Fibroblast of peridontal ligament (primary cell): ENCODE measurements around the gene CD109.
"Not testable (repeated sequence)": the region's sequence is repeated elsewhere in the genome, so short reads cannot be mapped to it uniquely, and the experiment has no call there.

Source experiments
- DNase-seq: peaks from one replicate; pipeline ENCODE4 v3.0.0-alpha.2; 2010; ENCODE audit errors: extremely low read depth

Gene CD109

DNA sequence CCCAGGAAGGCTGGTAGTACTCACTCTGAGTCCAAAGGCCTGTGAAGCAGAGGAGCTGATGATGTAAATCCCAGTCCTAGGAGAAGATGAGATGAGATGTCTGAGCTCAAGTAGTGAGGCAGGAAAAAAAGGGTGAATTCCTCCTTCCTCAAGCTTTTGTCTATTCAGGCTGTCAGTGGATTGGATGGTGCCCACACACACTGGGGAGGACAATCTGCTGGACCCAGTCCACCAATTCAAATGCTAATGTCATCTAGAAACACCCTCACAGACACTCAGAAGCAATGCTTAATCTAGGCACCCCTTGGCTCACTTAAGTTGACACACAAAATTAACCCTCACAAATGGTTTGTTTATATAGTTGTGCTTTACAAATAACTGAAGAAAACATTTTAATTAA, 94.6 kb downstream of the CD109 start:
- no peak for DNase-seq

DNA sequence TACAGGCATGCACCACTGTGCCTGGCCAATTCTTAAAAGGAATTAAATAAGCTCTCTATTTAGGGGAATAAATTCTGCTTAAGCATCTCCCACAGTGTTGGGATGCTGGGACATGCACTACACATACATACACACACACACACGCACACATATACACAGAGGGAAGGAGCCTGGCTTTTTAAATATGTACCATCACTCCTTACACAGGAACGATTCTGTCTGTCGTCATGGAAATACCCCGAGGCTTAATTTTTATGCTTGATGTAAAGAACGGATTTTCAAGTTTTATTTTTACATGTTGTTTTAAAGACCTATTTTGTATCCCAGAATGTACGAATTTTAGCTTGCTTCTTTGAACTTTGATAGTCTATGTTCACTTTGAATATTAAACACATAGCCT, 95.3 kb downstream of the CD109 start:
- no peak for DNase-seq

DNA sequence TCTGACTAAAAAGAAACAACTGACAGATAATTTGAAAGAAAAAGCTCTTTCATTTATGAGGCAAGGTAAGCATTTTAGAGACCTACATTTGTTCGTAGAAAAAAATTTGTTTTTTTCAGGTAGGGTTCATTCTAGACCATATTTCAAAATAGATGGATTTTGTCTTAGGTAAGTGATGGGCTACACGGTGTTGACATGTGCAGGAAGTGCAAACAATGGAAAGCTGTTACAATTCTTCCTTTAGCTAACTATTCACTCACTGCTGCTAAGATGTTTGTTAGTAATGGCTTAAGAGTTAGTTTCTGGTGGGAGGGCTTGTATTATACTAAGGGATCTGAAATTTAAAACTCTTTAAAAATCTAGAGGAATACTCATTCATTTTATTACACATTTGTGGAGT, 96.7 kb downstream of the CD109 start:
- no peak for DNase-seq

DNA sequence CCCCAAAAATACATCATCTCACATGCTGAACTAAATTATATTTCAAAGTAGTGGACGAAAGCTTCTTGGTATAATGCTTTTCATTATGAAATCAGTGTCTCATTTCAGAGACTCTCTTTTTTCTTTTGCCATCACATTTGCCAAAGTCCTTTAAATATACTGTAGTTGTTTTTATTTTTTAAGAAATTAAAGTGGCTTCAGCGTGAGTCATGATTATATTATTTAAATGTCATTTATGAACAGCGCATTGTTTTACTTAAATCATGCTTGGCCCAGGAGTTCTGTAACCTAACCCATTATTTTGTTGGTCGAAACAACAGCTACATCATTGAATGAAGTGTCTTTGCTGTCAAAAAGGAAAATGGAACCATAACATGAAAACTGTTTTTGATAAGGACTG, 100.9 kb downstream of the CD109 start:
- peak; percentile 27 for DNase-seq

DNA sequence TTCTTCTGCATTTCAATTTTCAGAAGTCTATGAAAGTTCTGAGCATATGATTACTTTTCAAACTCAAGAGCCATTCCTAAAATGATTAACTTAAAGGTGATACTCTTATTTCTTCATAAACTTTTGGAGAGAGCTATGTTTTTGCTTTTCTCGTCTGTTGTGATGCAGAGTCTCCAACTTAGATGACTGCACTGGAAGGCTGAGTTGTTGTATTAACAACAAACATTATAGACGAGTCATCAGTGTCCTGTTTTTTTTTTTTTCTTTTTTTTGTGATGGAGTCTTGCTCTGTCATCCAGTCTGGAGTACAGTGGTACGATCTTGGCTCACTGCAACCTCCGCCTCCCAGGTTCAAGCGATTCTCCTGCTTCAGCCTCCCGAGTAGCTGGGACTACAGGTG, 101.9 kb downstream of the CD109 start:
- peak; percentile 27 for DNase-seq

DNA sequence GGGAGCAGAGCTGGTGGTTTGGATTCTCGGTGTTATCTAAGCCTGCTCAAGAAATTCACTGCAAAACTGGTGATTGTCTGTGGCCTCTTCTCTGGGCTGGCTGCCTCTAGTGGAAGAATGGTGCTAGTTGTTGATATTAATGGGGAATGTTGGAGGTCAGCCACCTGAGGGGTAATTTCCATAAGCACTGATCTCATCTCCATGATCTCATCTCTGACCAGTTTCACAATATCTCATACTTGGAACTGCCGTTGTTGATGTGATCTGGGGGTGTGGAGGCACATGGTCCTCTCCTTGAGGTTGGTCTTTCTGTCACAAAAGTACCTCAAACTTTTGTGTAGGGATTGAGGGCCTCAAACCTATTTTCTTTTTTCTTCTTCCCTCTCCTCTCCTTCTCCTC, 102.6 kb downstream of the CD109 start:
- DNase-seq, result peak; percentile 99

DNA sequence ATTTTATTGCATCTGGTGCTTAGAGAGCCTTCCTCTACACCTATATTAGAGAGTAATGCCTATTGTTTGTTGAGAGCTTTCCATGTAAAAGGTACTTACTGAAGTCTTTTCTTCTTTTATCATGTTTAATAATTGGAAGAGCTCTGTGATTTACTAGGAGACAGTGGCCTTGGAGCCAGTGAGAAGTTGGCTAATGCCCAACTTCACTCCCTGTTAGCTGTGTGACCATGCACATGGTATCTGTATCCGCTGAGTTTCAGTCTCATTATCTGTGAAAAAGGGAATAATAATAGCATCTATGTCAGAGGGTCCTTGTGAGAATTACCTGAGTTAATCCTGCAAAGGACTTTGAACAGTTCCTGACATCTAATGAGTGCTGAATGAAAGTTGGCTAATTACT, 105.0 kb downstream of the CD109 start:
- no peak for DNase-seq

DNA sequence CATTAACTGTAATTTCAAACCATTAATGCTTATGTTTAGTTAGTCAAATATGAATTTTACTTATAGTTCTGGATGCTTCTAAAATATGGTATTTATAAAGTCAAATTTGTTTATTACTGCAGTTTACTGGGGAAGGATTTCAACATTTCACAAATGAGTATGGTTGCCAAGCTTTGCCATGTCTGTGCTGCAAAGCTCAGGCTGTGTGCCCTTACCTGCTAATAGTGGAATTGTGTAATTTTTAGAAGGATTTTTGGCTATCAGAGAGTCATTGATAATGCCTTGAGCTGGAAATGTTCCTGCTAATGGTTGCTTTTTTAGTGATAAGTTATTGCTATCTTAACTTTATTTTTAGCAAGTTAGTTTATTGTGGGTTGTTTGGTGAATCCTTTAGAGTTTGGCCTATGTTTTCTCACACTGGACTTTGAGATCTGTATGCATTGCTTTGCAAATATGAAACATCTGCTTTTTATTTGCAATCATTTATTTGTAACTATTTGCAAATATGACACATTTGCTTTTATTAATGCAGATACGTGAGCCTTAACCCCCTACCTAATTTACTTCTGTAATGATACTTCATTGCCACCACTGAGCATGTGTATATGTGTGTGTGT, 105.8 kb downstream of the CD109 start:
- peak; percentile 54 for DNase-seq

DNA sequence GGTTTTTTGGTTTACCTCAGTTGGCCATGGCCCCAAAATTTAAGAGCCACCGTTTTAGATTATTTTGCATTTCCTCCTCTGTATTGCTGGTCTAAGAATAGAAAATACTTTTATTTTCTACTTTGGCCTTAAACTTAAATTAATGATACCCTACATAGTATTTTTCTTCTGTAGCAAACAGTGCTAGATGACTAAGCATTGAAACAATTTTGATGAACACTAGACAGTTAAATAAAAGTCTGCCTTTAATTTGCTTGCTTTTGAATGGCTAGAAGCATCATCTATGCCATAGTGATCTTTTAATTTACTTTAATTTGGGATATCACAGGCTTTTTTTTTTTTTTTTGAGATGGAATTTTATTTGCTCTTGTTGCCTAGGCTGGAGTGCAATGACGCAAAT, 106.4 kb downstream of the CD109 start:
- DNase-seq, result peak; percentile 55

DNA sequence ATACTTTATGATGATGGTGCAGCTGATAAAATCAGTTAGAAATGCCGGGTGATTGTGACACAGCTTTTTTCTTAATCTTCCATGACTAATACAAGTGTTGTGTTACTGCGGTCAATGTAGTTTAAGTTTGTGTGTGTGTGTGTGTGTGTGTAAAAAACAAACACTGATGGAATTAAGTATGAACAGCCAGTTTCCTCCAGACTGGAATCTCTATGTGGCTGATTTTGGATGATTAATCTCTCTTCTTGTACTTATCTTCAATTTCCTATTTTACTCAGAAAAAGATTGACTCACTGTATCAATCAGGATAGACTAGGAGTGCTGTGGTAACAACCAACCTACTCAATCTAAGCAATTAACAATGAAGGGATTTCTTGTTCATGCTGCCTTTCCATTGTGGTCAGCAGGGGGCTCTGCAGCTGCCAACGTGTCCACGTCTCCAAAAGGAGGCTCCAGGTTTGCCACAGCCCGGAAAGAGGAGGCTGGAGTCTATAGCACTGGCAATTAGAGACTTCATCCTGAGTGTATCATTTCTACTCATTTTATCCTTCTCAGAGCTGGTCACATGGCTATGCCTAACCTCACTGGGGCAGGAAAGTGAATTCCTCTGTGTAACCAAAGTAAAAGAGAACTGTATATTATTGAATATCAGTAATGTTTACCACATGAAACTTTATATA, 107.7 kb downstream of the CD109 start:
- peak; percentile 98 for DNase-seq

DNA sequence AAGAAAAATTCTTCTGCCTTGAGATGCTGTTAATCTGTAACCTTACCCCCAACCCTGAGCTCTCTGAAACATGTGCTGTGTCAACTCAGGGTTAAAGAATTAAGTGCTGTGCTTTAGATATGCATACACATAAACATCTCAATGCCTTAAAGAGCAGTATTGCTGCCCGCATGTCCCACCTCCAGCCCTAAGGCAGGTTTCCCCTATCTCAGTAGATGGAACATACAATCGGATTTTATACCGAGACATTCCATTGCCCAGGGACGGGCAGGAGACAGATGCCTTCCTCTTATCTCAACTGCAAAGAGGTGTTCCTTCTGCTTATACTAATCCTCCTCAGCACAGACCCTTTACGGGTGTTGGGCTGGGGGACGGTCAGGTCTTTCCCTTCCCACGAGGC, 109.2 kb downstream of the CD109 start:
- DNase-seq, result not testable (repeated sequence)

DNA sequence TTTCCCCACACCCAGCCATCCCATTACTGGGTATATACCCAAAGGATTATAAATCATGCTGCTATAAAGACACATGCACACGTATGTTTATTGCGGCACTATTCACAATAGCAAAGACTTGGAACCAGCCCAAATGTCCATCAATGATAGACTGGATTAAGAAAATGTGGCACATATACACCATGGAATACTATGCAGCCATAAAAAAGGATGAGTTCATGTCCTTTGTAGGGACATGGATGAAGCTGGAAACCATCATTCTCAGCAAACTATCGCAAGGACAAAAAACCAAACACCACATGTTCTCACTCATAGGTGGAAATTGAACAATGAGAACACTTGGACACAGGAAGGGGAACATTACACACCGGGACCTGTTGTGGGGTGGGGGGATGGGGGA, 110.0 kb downstream of the CD109 start:
- not testable (repeated sequence) for DNase-seq

DNA sequence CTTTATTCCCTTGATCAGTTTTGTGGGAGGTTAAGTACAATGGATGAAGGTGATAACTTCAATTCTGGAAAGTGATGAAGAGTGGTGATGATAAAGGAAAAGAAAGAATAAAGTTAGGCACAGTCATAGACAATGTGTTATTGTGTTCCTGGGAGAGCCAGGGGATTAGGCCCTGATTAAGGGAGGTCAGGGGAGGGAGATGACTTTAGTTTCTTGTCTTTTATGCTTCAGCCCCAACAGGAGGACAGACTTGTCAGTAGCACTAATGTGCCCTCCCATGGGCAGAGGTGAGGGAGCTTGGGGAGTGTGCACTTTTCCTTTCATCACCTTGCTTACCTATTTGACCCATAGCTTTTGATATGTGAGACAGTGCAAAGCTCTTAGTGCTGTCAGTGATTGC, 115.7 kb downstream of the CD109 start:
- DNase-seq, result no peak

DNA sequence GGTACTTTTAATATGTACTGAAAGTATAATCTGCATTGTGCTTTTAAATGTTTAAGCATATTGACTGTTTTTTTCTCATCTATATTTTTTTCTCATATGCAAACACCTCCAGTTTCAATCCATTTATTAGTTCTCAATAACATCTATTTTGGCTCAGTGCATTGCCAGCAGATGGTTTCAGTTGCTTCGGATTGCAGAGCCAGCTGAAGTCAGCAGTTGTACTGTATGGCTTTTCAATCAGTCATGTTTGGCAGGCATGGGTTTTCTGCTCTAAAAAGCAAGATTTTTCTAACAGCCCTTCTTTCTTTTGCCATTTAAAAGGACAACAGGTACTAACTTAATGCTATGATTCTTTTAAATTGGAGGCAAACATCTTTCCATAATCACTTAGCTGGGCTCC, 121.2 kb downstream of the CD109 start:
- DNase-seq, result no peak

DNA sequence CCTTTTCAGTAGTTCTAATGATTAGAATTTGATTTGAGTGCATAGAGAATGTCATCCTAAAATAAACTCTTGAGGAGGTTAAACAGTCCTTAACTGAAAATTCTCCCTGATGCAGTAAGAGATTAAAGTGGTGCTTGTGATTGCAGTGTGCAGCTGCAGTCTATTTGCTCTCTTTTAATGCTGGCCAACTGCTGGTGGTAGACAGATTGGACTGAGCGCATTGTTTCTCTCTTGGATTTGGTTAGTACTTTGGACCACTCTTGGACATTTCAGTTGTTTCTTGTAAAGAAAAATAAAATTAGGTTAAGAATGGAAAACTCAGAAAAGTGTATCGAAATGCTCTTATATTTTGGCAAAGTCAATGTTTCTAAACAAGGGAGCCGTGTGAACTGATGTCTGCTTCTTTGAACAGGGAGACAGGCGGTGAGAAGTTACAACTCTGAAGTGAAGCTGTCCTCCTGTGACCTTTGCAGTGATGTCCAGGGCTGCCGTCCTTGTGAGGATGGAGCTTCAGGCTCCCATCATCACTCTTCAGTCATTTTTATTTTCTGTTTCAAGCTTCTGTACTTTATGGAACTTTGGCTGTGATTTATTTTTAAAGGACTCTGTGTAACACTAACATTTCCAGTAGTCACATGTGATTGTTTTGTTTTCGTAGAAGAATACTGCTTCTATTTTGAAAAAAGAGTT, 127.2 kb downstream of the CD109 start:
- peak; percentile 31 for DNase-seq

DNA sequence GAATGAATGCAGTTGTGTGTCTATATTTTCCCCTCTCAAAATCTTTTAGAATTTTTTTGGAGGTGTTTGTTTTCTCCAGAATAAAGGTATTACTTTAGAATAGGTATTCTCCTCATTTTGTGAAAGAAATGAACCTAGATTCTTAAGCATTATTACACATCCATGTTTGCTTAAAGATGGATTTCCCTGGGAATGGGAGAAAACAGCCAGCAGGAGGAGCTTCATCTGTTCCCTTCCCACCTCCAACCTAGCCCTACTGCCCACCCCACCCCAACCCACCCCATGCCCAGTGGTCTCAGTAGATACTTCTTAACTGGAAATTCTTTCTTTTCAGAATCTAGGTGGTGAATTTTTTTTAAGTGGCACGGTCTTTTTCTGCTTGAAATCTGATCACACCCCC, 127.8 kb downstream of the CD109 start:
- no peak for DNase-seq

DNA sequence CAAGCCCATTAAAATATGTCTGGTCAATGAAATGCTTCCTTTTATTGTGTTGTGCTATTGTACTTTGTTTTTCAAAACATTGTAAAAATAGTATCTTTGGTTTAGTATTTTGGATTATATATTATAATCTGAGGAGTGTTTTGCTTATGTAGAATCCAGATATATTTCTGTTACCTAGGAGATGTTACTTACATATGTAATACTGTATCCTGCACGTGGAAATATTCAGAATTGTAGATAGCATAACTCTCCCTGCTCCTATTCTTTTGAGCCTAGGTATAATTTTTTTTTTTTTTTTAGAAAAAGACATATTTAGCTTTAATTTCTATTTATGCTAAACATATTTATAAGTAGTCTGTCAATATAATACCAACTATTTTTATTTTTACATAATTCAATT, 130.6 kb downstream of the CD109 start:
- DNase-seq, result no peak

DNA sequence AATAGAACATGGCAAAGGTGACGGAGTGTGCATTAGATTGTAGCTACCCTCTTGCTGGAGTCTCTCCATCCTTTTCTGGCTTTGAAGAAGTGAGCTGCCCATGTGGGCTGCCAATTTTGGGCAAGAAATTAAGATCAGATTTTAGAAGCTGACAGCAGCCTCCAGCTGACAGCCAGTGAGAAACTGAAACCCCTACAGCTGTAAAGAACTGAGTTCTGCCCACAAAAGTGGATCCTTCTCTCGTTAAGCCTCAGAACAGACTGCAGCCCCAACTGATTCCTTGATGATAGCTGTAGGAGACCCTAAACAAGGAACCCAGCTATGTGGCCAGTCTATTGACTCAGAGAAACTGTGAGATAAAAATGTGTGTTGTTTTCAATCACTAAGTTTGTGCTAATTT, 134.1 kb downstream of the CD109 start:
- no peak for DNase-seq

DNA sequence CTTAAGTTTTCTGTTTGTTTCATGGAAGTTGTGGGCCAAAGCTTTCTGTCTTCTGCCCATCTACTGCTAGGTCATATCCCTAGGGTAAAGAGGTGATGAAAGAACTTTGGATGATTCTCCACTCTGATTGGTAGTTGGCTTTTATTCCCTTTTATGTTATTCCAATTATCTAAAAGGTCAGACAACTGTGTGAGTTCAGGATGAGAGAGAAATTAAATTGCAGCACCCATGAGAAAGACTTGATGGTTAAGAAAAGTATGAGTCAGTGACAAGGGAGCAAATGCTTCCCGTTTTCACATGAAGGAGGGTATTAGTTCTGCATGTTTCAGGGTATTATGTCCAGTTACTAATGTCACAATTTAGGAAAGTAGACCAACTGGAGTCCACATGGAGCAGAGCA, 136.3 kb downstream of the CD109 start:
- no peak for DNase-seq

DNA sequence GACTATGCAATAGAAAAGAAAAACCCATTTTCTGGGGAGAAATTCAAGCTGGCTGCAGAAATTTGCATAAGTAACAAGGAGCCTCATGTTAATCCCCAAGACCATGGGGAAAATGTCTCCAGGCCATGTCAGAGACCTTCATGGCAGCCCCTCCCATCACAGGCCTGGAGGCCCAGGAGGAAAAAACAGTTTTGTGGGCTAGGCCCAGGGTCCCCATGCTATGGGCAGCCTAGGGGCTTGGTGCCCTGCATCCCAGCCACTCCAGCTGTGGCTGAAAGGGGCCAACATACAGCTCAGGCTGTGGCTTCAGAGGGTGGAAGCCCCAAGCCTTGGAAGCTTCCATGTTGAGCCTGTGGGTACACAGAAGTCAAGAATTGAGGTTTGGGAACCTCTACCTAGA, 148.7 kb downstream of the CD109 start:
- DNase-seq, result not testable (repeated sequence)

DNA sequence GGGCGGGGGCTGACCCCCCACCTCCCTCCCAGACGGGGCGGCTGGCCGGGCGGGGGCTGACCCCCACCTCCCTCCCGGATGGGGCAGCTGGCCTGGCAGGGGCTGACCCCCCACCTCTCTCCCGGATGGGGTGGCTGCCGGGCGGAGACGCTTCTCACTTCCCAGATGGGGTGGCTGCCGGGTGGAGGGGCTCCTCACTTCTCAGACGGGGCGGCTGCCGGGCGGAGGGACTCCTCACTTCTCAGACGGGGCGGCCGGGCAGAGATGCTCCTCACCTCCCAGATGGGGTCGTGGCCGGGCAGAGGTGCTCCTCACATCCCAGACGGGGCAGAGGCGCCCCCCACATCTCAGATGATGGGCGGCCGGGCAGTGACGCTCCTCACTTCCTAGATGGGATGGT, 155.0 kb downstream of the CD109 start:
- not testable (repeated sequence) for DNase-seq

DNA sequence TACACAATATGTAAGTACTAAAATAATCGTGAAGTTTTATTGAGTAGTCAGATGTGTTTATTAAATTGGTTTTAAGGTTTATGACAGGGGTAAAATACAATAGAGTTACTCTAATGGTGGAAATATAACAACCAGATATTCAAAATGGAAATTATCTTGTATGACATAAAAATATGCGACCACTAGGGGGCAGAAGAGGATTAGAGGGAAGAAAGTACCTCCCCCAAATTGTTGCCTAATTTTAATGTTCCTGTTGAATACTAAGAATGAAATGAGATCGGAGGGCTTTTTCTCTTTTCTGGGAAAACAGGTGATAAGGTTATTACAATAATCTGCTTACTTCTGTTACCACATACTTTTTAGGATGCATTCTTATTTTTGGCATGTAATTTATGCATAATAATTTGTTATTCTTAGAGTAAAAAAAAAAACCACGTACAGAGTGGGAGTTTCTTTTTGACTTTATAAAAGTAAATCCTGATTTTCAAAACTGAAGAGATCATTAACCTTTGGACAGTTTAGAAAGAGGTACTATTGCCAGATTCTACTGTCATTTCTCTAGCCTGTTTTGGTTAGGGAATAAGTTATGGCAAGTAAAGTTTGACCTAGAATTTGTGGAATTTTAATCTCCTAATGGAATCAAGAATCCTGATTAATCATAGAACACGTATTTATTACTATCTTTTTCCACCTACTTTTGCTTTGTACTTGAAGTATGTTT, 159.2 kb downstream of the CD109 start:
- peak; percentile 90 for DNase-seq
